Neural crest cell (in vitro differentiated cells): Measurements from ENCODE around the gene FOXP1. TPM values are rescaled to one million over a fixed set of nuclear protein-coding genes. Genes with fewer than 3 reads are reported as not detected.

ENCODE experiments used
- DNase-seq: peaks from one replicate; pipeline ENCODE4 v3.0.0; 2021; ENCODE audit warnings: low read depth, mixed read lengths, low spot score
- H3K27ac Mint-ChIP-seq: one replicate; pipeline ENCODE4 v1.8.0; 2021; ENCODE audit warnings: mild to moderate bottlenecking, mixed read lengths; ENCODE audit not compliant: unreplicated experiment
- H3K27me3 Mint-ChIP-seq: 2 replicates; pipeline ENCODE4 v1.8.0; 2021; ENCODE audit warnings: low read depth, mild to moderate bottlenecking, mixed read lengths
- H3K36me3 Mint-ChIP-seq: 2 replicates; pipeline ENCODE4 v1.8.0; 2021; ENCODE audit warnings: low read depth, mild to moderate bottlenecking, mixed read lengths
- H3K4me1 Mint-ChIP-seq: 2 replicates; pipeline ENCODE4 v1.8.0; 2021; ENCODE audit warnings: mixed read lengths
- H3K4me3 Mint-ChIP-seq: one replicate; pipeline ENCODE4 v1.8.0; 2021; ENCODE audit warnings: mild to moderate bottlenecking, mixed read lengths
- H3K9me3 Mint-ChIP-seq: 2 replicates; pipeline ENCODE4 v1.8.0; 2021; ENCODE audit warnings: mixed read lengths
- total RNA-seq: library from RNA; stranded (reverse); gene quantifications from 2 replicates; pipeline ENCODE4 v1.2.1, GENCODE V29; 2021
- TF ChIP-seq, protein P1 (sequence below): fragments of 200-600 bp; sonication (generic); conservative IDR thresholded peaks from 2 replicates; pipeline ENCODE4 v1.5.0; 2021; ENCODE audit warnings: antibody characterized with exemption, mild to moderate bottlenecking

The FOXP1 gene
- total RNA-seq, 1 donor from 2014 or later: 22.8 TPM

GRCh38 chr3:71176366-71176765 lies 407.2 kb downstream of the FOXP1 start:
- H3K4me3 Mint-ChIP-seq: no peak overlapping the region
- H3K36me3 Mint-ChIP-seq: no peaks in the 10 kb centered on the region
- TF ChIP-seq, protein P1, sequence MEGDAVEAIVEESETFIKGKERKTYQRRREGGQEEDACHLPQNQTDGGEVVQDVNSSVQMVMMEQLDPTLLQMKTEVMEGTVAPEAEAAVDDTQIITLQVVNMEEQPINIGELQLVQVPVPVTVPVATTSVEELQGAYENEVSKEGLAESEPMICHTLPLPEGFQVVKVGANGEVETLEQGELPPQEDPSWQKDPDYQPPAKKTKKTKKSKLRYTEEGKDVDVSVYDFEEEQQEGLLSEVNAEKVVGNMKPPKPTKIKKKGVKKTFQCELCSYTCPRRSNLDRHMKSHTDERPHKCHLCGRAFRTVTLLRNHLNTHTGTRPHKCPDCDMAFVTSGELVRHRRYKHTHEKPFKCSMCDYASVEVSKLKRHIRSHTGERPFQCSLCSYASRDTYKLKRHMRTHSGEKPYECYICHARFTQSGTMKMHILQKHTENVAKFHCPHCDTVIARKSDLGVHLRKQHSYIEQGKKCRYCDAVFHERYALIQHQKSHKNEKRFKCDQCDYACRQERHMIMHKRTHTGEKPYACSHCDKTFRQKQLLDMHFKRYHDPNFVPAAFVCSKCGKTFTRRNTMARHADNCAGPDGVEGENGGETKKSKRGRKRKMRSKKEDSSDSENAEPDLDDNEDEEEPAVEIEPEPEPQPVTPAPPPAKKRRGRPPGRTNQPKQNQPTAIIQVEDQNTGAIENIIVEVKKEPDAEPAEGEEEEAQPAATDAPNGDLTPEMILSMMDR: no peak
- no peaks in the 10 kb centered on the region for H3K27me3 Mint-ChIP-seq
- peaks cover 7% of the 10 kb centered on the region for H3K4me1 Mint-ChIP-seq
- no peak overlapping the region for H3K27ac Mint-ChIP-seq
- H3K9me3 Mint-ChIP-seq: no peaks in the 10 kb centered on the region
- no peak for DNase-seq

- DNase-seq: no peak
- Mint-ChIP-seq H3K27ac (no peak overlapping the region), H3K4me1 (peaks cover 12% of the 10 kb centered on the region), H3K9me3 (no peaks in the 10 kb centered on the region), H3K4me3 (no peak overlapping the region), H3K27me3 (no peaks in the 10 kb centered on the region), H3K36me3 (no peaks in the 10 kb centered on the region)
- TF ChIP-seq, protein P1: no peak
Measured at GRCh38 chr3:71175691-71176365, 407.7 kb downstream of the FOXP1 start.

GRCh38 chr3:71172951-71173350 lies 410.6 kb downstream of the FOXP1 start:
- Mint-ChIP-seq H3K27ac (no peak overlapping the region), H3K27me3 (no peaks in the 10 kb centered on the region), H3K4me1 (peaks cover 37% of the 10 kb centered on the region), H3K36me3 (no peaks in the 10 kb centered on the region), H3K9me3 (no peaks in the 10 kb centered on the region), H3K4me3 (no peak overlapping the region)
- no peak for DNase-seq
- TF ChIP-seq, protein P1: no peak

DNA sequence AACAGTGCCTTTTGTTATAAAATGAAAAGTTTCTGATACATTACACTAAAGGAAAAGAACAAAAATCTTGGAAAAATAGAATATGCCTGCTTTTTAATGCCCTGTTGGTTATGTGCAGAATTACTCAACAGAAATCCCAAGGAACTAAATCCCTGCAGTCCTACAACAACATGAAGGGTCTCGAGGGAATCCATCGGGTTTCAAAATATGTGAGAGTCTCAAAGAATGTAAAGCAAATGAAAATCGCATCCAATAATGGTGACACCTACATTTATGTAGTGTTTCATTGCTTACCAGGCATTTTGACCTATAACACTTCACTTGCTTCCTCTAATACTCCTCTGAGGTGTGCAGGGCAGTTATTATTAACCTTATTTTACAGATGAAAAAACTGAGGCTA lies 411.3 kb downstream of the FOXP1 start:
- Mint-ChIP-seq H3K36me3 (no peaks in the 10 kb centered on the region), H3K27ac (no peak overlapping the region), H3K4me3 (no peak overlapping the region), H3K4me1 (peaks cover 37% of the 10 kb centered on the region), H3K27me3 (no peaks in the 10 kb centered on the region), H3K9me3 (no peaks in the 10 kb centered on the region)
- TF ChIP-seq, protein P1: no peak
- DNase-seq: no peak

GRCh38 chr3:71171247-71171646 lies 412.3 kb downstream of the FOXP1 start:
- Mint-ChIP-seq H3K36me3 (no peaks in the 10 kb centered on the region), H3K4me3 (no peak overlapping the region), H3K27ac (no peak overlapping the region), H3K9me3 (no peaks in the 10 kb centered on the region), H3K27me3 (no peaks in the 10 kb centered on the region), H3K4me1 (peaks cover 37% of the 10 kb centered on the region)
- TF ChIP-seq, protein P1: no peak
- no peak for DNase-seq
